KMS-11 (cell line): Measurements from ENCODE around the gene XRCC5.

Experiments
- H2AFZ ChIP-seq: fragments of 200-600 bp; sonication (generic); 2 replicates; pipeline ENCODE4 v1.6.1; 2016; ENCODE audit warnings: antibody characterized with exemption, mixed run types, low read depth
- H3K27ac ChIP-seq: fragments of 200-600 bp; sonication (generic); 2 replicates; pipeline ENCODE4 v1.6.1; 2016; ENCODE audit warnings: mild to moderate bottlenecking, mixed run types
- H3K27me3 ChIP-seq: fragments of 200-600 bp; sonication (generic); 2 replicates; pipeline ENCODE4 v1.6.1; 2017; ENCODE audit warnings: mild to moderate bottlenecking, low read depth, mixed run types, moderate library complexity; ENCODE audit not compliant: insufficient read depth
- H3K36me3 ChIP-seq: fragments of 200-600 bp; sonication (generic); 2 replicates; pipeline ENCODE4 v1.6.1; 2017; ENCODE audit warnings: mild to moderate bottlenecking, mixed run types; ENCODE audit not compliant: insufficient read depth
- H3K4me1 ChIP-seq: fragments of 200-600 bp; sonication (generic); 2 replicates; pipeline ENCODE4 v1.6.1; 2016; ENCODE audit warnings: mild to moderate bottlenecking, low read depth, mixed run types; ENCODE audit not compliant: poor library complexity, severe bottlenecking
- H3K4me2 ChIP-seq: fragments of 200-600 bp; sonication (generic); 2 replicates; pipeline ENCODE4 v1.7.0; 2016; ENCODE audit warnings: mild to moderate bottlenecking, mixed run types
- H3K4me3 ChIP-seq: fragments of 200-600 bp; sonication (generic); IDR thresholded peaks from 2 replicates; pipeline ENCODE4 v1.6.1; 2017; ENCODE audit warnings: low read depth, low read length, mixed read lengths; ENCODE audit not compliant: insufficient read depth
- H3K79me2 ChIP-seq: fragments of 200-600 bp; sonication (generic); 2 replicates; pipeline ENCODE4 v1.6.1; 2016; ENCODE audit warnings: low read depth, mixed run types; ENCODE audit not compliant: insufficient read depth
- H3K9ac ChIP-seq: fragments of 200-600 bp; sonication (generic); 2 replicates; pipeline ENCODE4 v1.6.1; 2016; ENCODE audit warnings: mild to moderate bottlenecking, mixed run types
- H4K20me1 ChIP-seq: fragments of 200-600 bp; sonication (generic); 2 replicates; pipeline ENCODE4 v1.6.1; 2016; ENCODE audit warnings: mild to moderate bottlenecking, mixed run types; ENCODE audit not compliant: insufficient read depth
- CTCF ChIP-seq: fragments of 200-600 bp; sonication (generic); conservative IDR thresholded peaks from 2 replicates; pipeline ENCODE4 v1.6.1; 2017; ENCODE audit warnings: low read depth, mild to moderate bottlenecking, antibody characterized with exemption, low read length, moderate library complexity, mixed read lengths

XRCC5 gene

GRCh38 chr2:216169087-216169486 is 59.9 kb downstream of the XRCC5 start:
- H3K4me3 ChIP-seq, result no peak overlapping the region
- H3K79me2 ChIP-seq, result peaks cover 5% of the 10 kb centered on the region; the same call in 1 of the 2 replicates
- TF ChIP-seq CTCF, result no peak
- H3K36me3 ChIP-seq, result peaks cover 13% of the 10 kb centered on the region; the same call in 1 of the 2 replicates
- no peak overlapping the region; the same call in 1 of the 2 replicates for H3K27ac ChIP-seq
- no peaks in the 10 kb centered on the region for H4K20me1 ChIP-seq
- no peak overlapping the region for H3K4me2 ChIP-seq
- H3K9ac ChIP-seq, result no peak overlapping the region
- H3K4me1 ChIP-seq, result peaks cover 19% of the 10 kb centered on the region
- no peaks in the 10 kb centered on the region for H3K27me3 ChIP-seq
- H2AFZ ChIP-seq, result no peak overlapping the region

- Histone ChIP-seq H3K27ac (no peak overlapping the region), H3K79me2 (peaks cover 7% of the 10 kb centered on the region; the same call in 1 of the 2 replicates)
- no peak for TF ChIP-seq CTCF
Measured at GRCh38 chr2:216170076-216170763, 61.1 kb downstream of the XRCC5 start.

GRCh38 chr2:216171011-216171410 is 61.9 kb downstream of the XRCC5 start:
- Histone ChIP-seq H3K9ac (no peak overlapping the region), H2AFZ (no peak overlapping the region), H3K27me3 (no peaks in the 10 kb centered on the region), H3K79me2 (peaks cover 14% of the 10 kb centered on the region; the same call in 1 of the 2 replicates), H3K4me1 (peaks cover 9% of the 10 kb centered on the region), H4K20me1 (no peaks in the 10 kb centered on the region), H3K4me2 (no peak overlapping the region), H3K36me3 (peaks cover 13% of the 10 kb centered on the region; the same call in 1 of the 2 replicates), H3K4me3 (no peak overlapping the region), H3K27ac (no peak overlapping the region)
- TF ChIP-seq CTCF, result no peak

More at GRCh38 chr2:216170076-216170763, 61.1 kb downstream of the XRCC5 start:
- Histone ChIP-seq H2AFZ (no peak overlapping the region), H3K9ac (no peak overlapping the region), H3K36me3 (peaks cover 13% of the 10 kb centered on the region; the same call in 1 of the 2 replicates), H3K4me1 (peaks cover 13% of the 10 kb centered on the region), H3K27me3 (no peaks in the 10 kb centered on the region), H3K4me2 (no peak overlapping the region; the same call in 1 of the 2 replicates), H4K20me1 (no peaks in the 10 kb centered on the region), H3K4me3 (no peak overlapping the region)

GRCh38 chr2:216172493-216172892 is 63.3 kb downstream of the XRCC5 start:
- Histone ChIP-seq H3K27ac (no peak overlapping the region), H3K36me3 (peaks cover 7% of the 10 kb centered on the region; the same call in 1 of the 2 replicates), H3K9ac (no peak overlapping the region), H3K4me3 (no peak overlapping the region), H3K79me2 (peaks cover 24% of the 10 kb centered on the region; the same call in 1 of the 2 replicates), H3K4me1 (peaks cover 9% of the 10 kb centered on the region), H3K4me2 (no peak overlapping the region), H2AFZ (no peak overlapping the region), H3K27me3 (no peaks in the 10 kb centered on the region), H4K20me1 (no peaks in the 10 kb centered on the region)
- no peak for TF ChIP-seq CTCF
